Measurements from ENCODE around the gene POLN.

GRCh38 chr4:2103843-2104547, 137.9 kb downstream of the POLN start:
- no peak for TF ChIP-seq CTCF (conservative IDR thresholded peaks at IDR 0.05 in 1 of 2, IDR thresholded peaks at IDR 0.05 in 1 of 2; ENCODE audit: extremely low read depth in 1 of 2, insufficient read depth in 1 of 2, low read depth in 1 of 2, low read length in 2 of 2)
- TF ChIP-seq EZH2 (IDR thresholded peaks at IDR 0.05; ENCODE audit: borderline replicate concordance, low read length), result no peak
